Tibial artery (tissue), 4 donors: Measurements from ENCODE around the gene NOP53.

Source experiments
- DNase-seq, 2 donors: peaks; one replicate each; pipeline ENCODE4 v3.0.0-alpha.2; 2019
- H3K27ac ChIP-seq, 2 donors: fragments of 200-600 bp; sonication (generic) in 1 of 2; 1 replicate in 1 of 2; 2 replicates in 1 of 2; pipeline ENCODE4 v1.5.1; 2018 to 2019; ENCODE audit warnings: mild to moderate bottlenecking in 1 of 2
- H3K27me3 ChIP-seq, 2 donors: fragments of 200-600 bp; sonication (generic) in 1 of 2; one replicate each; pipeline versions ENCODE4 v1.5.1 to v1.6.0; 2016 to 2019
- H3K36me3 ChIP-seq, 3 donors: fragments of 200-600 bp; sonication (generic) in 2 of 3; one replicate each; pipeline ENCODE4 v1.5.1; 2016 to 2019; ENCODE audit warnings: mild to moderate bottlenecking in 2 of 3
- H3K4me1 ChIP-seq, 4 donors: fragments of 200-600 bp; sonication (generic) in 2 of 4; 1 replicate in 3 of 4; 2 replicates in 1 of 4; pipeline ENCODE4 v1.5.1; 2016 to 2019
- H3K4me3 ChIP-seq, 2 donors: fragments of 200-600 bp; sonication (generic) in 1 of 2; 1 replicate in 1 of 2; 2 replicates in 1 of 2; pipeline ENCODE4 v1.5.1; 2018 to 2019; ENCODE audit warnings: mild to moderate bottlenecking in 2 of 2
- H3K9me3 ChIP-seq, 3 donors: fragments of 200-600 bp; sonication (generic) in 1 of 3; one replicate each; pipeline ENCODE4 v1.5.1; 2016 to 2019
- CTCF ChIP-seq, 2 experiments: fragments of 200-600 bp in 1 of 2; fragments of 450-650 bp in 1 of 2; IDR thresholded peaks; one replicate each; pipeline ENCODE4 v1.5.1; 2017 to 2019; ENCODE audit warnings: antibody characterized with exemption in 2 of 2, mild to moderate bottlenecking in 1 of 2, moderate library complexity in 1 of 2
- intact Hi-C: fragments of 100-400 bp; cut with DNase I; formaldehyde crosslinking; loops from one replicate; pipeline ENCODE4 v1.15.0; 2023; ENCODE audit warnings: low total_unique reads

Gene NOP53

GRCh38 chr19:47754206-47755064 is 9.1 kb downstream of the NOP53 start:
- peaks cover 91 to 100% (median 99%) of the 10 kb centered on the region in 3 donors for H3K36me3 ChIP-seq
- no peak overlapping the region for H3K27ac ChIP-seq
- no peak for DNase-seq
- H3K4me3 ChIP-seq = no peak overlapping the region
- no peak for TF ChIP-seq CTCF (IDR thresholded peaks at IDR 0.05)
- intact Hi-C loops = no loop called here
- no peaks in the 10 kb centered on the region for H3K9me3 ChIP-seq
- H3K27me3 ChIP-seq = no peaks in the 10 kb centered on the region
- H3K4me1 ChIP-seq = peaks cover 0 to 4% (median 0%) of the 10 kb centered on the region in 4 donors

- intact Hi-C loops = no loop called here
- Histone ChIP-seq H3K4me1 (no peaks in the 10 kb centered on the region), H3K4me3 (no peak overlapping the region), H3K27ac (no peak overlapping the region), H3K9me3 (no peaks in the 10 kb centered on the region), H3K36me3 (peaks cover 84 to 100% (median 93%) of the 10 kb centered on the region in 3 donors), H3K27me3 (no peaks in the 10 kb centered on the region)
- DNase-seq = no peak
- TF ChIP-seq CTCF (IDR thresholded peaks at IDR 0.05) = no peak
Observed at GRCh38 chr19:47755065-47755761, 9.9 kb downstream of the NOP53 start.

- Histone ChIP-seq H3K9me3 (no peaks in the 10 kb centered on the region), H3K27ac (no peak overlapping the region), H3K4me3 (no peak overlapping the region), H3K4me1 (no peaks in the 10 kb centered on the region), H3K36me3 (peaks cover 76 to 98% (median 85%) of the 10 kb centered on the region in 3 donors), H3K27me3 (no peaks in the 10 kb centered on the region)
- intact Hi-C loops = no loop called here
- TF ChIP-seq CTCF (IDR thresholded peaks at IDR 0.05) = no peak
- DNase-seq = no peak
Observed at GRCh38 chr19:47755762-47756626, 10.6 kb downstream of the NOP53 start.

- no peak overlapping the region for H3K4me3 ChIP-seq
- peaks cover 70 to 92% (median 79%) of the 10 kb centered on the region in 3 donors for H3K36me3 ChIP-seq
- no peaks in the 10 kb centered on the region for H3K27me3 ChIP-seq
- intact Hi-C loops = no loop called here
- H3K4me1 ChIP-seq = no peaks in the 10 kb centered on the region
- DNase-seq = no peak
- H3K9me3 ChIP-seq = no peaks in the 10 kb centered on the region
- no peak overlapping the region for H3K27ac ChIP-seq
- TF ChIP-seq CTCF (IDR thresholded peaks at IDR 0.05) = no peak
Observed at GRCh38 chr19:47756627-47756929, 11.2 kb downstream of the NOP53 start.

- H3K4me3 ChIP-seq = no peak overlapping the region
- no peaks in the 10 kb centered on the region for H3K9me3 ChIP-seq
- intact Hi-C loops = no loop called here
- no peak overlapping the region for H3K27ac ChIP-seq
- no peak for TF ChIP-seq CTCF (IDR thresholded peaks at IDR 0.05)
- no peaks in the 10 kb centered on the region for H3K4me1 ChIP-seq
- no peaks in the 10 kb centered on the region for H3K27me3 ChIP-seq
- DNase-seq = no peak
- peaks cover 66 to 87% (median 74%) of the 10 kb centered on the region in 3 donors for H3K36me3 ChIP-seq
Observed at GRCh38 chr19:47756953-47757608, 11.7 kb downstream of the NOP53 start.
